GM18520 (cell line): Measurements from ENCODE around the gene TMEM119.
"Not testable (repeated sequence)": the region's sequence is repeated elsewhere in the genome, so short reads cannot be mapped to it uniquely, and the experiment has no call there.

ENCODE experiments used
- ATAC-seq: cut with Tn5 transposase; IDR thresholded peaks from one replicate; pipeline ENCODE4 v1.9.1; 2021; ENCODE audit not compliant: unreplicated experiment

Gene TMEM119

GRCh38 chr12:108602976-108603704 lies 5.3 kb upstream of the TMEM119 start:
- no peak for ATAC-seq

GRCh38 chr12:108602209-108602705 lies 4.4 kb upstream of the TMEM119 start:
- ATAC-seq: no peak

GRCh38 chr12:108600702-108601007 lies 2.8 kb upstream of the TMEM119 start:
- ATAC-seq: no peak

GRCh38 chr12:108599948-108600701 lies 2.2 kb upstream of the TMEM119 start:
- no peak for ATAC-seq

- no peak for ATAC-seq
These were observed 1.7 kb upstream of the TMEM119 start for GRCh38 chr12:108599541-108599940.

- no peak for ATAC-seq
These were observed 818 bp upstream of the TMEM119 start for GRCh38 chr12:108598553-108599250.

- ATAC-seq: no peak
These were observed 878 bp downstream of the TMEM119 start for GRCh38 chr12:108596854-108597558.

- no peak for ATAC-seq
These were observed 1.9 kb downstream of the TMEM119 start for GRCh38 chr12:108595711-108596647.

- ATAC-seq: no peak
These were observed 2.7 kb downstream of the TMEM119 start for GRCh38 chr12:108594960-108595710.

GRCh38 chr12:108594323-108594903 lies 3.5 kb downstream of the TMEM119 start:
- no peak for ATAC-seq

- no peak for ATAC-seq
These were observed 5.6 kb downstream of the TMEM119 start for GRCh38 chr12:108592033-108592909.

GRCh38 chr12:108591267-108591980 lies 6.5 kb downstream of the TMEM119 start:
- ATAC-seq: no peak

- not testable (repeated sequence) for ATAC-seq
These were observed 7.4 kb downstream of the TMEM119 start for GRCh38 chr12:108590463-108590862.

- no peak for ATAC-seq
These were observed 8.0 kb downstream of the TMEM119 start for GRCh38 chr12:108589840-108590229.

- no peak for ATAC-seq
These were observed 8.7 kb downstream of the TMEM119 start for GRCh38 chr12:108589028-108589839.

- no peak for ATAC-seq
These were observed 10.1 kb downstream of the TMEM119 start for GRCh38 chr12:108587826-108588225.

GRCh38 chr12:108586306-108586705 lies 11.6 kb downstream of the TMEM119 start:
- no peak for ATAC-seq
